ENCODE data around the gene DEFB118. TPM values are rescaled to one million over a fixed set of nuclear protein-coding genes. Genes with fewer than 3 reads are reported as not detected.

Gene DEFB118, protein sequence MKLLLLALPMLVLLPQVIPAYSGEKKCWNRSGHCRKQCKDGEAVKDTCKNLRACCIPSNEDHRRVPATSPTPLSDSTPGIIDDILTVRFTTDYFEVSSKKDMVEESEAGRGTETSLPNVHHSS
- total RNA-seq = not detected

DNA sequence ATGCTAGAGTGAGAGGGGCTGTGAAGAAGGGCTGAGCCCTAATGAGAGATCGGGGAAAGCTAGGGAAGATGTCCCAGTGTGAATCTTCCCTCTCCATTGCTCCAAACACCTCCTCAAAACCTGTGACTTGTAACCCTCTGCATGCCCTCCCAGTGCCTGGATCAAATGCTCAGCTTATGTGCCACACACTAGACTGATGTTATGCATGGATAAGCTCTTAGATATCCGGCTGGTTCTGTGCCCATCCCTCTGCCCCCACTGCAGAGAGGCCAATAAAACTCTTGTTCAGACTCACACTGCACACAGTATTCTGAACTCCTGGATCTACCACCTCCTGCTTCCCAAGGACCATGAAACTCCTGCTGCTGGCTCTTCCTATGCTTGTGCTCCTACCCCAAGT is at the start of gene DEFB118:
TSS of gene DEFB118 (plus strand) at position 301 of the 400 bp plus-strand sequence. CDS start at position 351, 50 bp downstream.

DNA sequence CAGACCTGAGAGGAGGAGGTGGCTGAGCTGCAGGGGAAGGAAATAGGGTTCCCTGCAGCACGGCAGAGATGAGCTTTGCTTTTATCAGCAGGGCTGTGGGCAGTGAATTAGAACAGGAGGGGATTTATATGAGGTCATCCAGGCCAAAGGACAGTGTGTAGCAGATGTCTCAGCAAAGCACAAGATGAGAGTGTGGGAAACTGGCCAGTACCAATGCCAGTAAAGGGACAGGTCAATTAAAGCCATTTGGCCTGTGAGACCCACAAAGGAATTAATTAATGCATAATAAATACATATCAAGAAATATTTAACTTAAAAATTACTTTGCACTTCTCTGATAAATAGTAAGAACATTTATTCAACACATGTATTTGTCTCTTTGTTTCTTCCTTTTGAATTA is 22.1 kb downstream of the DEFB118 start, which contains the start of gene DEFB119:
TSS of gene DEFB119 (minus strand) at position 101 of the 400 bp plus-strand sequence. CDS start 107 bp downstream, outside the sequence.

GRCh38 chr20:31406115-31406514 is 37.7 kb downstream of the DEFB118 start, which contains the start of gene DEFB121:
Gene DEFB121 (minus strand): TSS chr20:31406215. CDS start chr20:31406152, 63 bp downstream.

Other genes starting within 250 kb of the DEFB118 start
- gene DEFB115, start 110.9 kb upstream of the DEFB118 start, total RNA-seq = not detected
- not detected for gene DEFB116, start 60.0 kb upstream of the DEFB118 start, total RNA-seq
- gene DEFB119, start 22.0 kb downstream of the DEFB118 start, total RNA-seq = not detected
- not detected for gene DEFB121, start 37.6 kb downstream of the DEFB118 start, total RNA-seq
- gene DEFB123, start 72.0 kb downstream of the DEFB118 start, total RNA-seq = not detected
- not detected for gene DEFB124, start 106.5 kb downstream of the DEFB118 start, total RNA-seq
- gene REM1, start 106.7 kb downstream of the DEFB118 start, total RNA-seq = not detected
- 100 to 1,000 TPM; 133 to 145 TPM for gene HM13, start 145.8 kb downstream of the DEFB118 start, total RNA-seq
- under 1 TPM; 0.35 to 0.53 TPM for gene ID1, start 236.7 kb downstream of the DEFB118 start, total RNA-seq